RCC 7860 (cell line): ENCODE results near the gene CARD14.

Experiments used
- DNase-seq: peaks from one replicate; pipeline ENCODE4 v3.0.0-alpha.2; 2015; ENCODE audit warnings: low spot score
- FAIRE-seq: peaks from 2 replicates; lab custom pipeline; 2012; peaks lifted over from hg19 to GRCh38; lab: Jason Lieb, UNC

CARD14 gene

DNA sequence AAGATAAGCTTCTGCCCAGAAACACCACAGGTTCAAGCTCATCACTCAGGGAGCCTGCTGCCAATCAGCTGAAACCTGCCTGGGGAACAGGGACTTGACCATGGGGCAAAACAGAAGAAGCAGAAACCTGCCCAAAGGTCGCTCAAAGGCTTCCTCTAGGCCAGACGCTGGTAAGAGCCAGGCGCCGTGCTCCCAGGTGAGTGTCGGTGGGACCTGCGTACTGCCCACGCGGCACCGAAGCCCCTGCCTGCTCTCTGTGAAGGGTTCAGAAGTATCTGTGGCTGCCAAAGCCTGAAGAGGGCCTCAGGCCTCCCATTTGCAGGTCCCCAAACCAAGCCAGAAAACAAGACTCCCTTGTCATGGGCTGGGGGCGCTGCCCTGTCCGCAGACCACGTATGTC lies 39.9 kb downstream of the CARD14 start:
- FAIRE-seq (no peak), DNase-seq (no peak)

DNA sequence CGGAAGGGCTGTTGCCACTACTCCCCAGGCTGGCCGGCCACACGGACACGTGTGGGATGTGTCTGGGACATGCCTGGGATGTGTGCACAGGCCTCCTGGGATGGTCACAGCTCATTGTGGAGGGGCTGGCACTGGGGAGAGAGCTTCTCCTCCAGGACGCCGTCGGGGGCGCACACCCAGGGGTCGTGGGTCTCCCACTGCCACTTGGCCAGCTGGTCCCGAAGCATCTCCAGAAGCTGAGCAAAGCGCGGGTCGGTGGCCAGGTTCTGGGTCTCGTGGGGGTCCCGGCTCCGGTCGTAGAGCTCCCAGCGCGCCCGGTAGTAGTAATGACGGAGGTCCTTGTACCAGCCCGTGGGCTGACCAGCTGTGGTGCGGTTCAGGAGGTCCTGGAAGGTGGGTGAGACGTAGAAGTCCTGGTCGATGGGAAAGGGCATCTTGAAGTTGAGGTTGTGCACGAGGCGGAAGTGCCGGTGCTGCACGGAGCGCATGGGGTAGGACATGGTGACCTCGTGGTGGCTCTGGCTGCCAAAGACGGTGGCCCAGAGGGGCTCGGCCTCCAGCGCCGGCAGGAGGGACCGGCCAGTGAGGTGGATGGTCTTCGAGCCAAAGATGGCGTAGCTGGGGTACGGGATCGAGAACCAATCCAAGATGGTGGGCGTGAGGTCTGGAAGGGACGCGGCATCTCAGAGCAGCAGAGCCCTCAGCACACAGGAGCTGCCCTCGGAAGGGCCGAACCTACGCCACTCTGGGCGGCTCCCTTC lies 40.7 kb downstream of the CARD14 start:
- no peak for FAIRE-seq
- DNase-seq: no peak

DNA sequence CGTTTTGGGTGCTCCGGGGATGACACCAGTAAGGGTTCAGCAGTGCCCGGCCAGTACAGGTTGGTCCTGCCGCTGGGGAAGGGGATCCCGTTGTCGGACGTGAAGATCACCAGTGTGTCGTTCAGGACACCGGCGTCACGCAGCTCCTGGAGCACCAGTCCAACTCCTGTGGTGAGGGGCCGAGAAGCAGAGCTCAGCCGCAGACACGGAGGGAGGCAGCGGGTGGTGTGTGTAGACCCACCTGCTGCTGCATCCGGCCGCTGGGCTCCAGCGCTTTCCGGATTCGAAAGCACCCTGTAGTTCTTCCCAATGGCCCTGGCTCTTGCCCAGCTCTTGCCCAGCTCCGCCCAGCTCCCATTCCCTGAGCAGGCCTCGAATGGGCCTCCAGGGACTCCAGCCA lies 42.3 kb downstream of the CARD14 start:
- DNase-seq: no peak
- FAIRE-seq: no peak

DNA sequence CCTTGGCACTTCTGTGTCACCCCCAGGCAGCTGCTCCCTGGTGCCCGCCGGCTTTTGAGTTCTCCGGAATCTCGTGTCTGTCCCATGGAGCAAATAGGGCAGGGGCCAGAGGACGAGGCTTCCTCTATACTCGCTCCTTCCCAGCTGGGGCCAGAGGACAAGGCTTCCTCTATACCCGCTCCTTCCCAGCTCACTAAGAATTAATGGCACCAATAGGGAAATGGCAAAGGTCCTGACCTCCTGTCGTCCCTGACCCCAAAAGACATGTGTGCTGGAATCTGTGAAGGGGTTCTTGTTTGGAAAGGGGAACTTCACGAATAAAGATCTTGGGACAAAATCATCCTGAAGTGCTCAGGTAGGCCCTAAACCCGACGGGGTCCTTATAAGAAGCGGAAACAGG lies 42.7 kb downstream of the CARD14 start:
- no peak for FAIRE-seq
- no peak for DNase-seq

DNA sequence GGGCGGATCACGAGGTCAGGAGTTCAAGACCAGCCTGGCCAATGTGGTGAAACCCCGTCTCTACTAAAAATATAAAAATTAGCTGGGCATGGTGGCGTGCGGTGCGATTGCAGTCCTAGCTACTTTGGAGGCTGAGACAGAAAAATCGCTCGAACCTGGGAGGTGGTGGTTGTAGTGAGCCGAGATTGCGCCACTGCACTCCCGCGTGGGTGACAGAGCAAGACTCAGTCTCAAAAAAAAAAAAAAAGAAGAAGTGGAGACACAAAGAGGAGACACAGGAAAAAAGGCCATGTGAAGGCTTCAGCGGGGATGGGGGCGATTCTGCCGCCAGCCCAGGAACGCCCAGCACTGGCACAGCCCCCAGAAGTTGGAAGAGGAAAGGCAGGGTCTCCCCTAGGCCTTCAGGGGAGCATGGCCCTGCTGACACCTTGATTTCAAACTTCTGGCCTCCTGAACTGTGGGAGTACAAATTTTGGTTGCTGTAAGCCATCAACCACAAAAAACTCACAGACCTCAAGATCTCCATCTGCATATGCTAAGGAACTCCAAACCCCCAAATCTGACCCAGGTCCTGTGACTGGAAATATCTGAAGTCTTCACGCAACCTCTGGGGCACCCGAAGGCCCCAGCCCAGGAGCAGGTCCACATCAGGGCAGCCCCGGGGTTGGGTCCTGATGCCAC lies 43.3 kb downstream of the CARD14 start:
- FAIRE-seq: no peak
- DNase-seq: no peak

DNA sequence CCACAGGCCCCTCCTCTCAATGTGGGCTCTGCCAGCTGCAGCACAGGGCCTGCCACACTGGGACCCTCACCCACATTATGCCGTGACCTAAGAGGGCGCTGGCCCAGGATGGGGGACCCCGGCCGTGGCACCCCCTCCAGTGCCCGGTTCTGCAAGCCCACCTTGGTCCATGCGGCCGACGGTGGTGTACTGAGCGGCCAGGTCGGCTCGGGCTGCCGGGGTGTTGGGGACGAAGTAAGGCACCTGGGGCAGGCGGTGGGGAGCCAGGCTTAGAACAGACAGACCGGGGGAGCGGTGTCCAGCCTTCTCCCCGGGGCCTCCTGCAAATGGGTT lies 43.8 kb downstream of the CARD14 start:
- DNase-seq (no peak), FAIRE-seq (no peak)

DNA sequence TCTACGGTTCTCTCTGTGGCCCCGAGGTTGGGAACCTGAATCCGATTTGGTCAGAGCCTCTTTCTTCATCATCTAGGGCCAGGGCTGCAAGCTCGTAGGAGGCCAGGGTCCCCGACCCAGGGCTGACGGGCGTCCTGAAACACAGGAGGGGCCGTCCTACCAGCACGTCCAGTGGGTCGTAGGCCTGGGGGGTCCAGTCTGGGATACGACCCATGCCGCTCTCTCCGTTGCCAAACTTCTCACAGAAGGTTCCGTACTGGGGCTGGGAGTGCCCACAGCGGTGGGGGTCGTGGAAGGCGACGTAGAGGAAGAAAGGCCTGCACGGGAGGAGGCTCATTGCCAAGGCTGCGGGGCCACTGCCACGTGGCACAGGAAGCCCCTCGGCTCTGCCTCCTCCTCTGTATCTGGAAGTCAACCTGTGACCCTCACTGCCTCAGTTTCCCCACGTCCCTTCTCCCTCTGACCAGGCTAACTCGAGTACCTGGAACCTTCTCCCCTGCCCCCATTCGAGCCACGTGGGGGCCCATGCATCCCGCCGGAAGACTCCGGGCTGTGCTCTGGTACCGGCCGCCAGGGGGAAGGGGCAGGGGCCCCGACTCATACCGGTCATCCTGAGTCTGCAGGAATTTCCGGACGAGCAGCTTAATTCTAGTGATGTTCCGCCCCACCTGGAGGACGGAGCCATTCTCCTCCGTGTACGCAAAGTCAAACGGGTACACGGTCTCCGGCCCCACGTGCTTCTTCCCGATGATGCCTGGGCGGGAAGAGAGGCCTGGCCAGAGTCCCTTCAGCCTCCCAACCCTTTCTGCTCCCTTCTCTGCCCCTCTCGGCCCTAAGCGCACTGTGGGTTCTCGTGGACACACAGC lies 44.4 kb downstream of the CARD14 start:
- DNase-seq: no peak
- FAIRE-seq: no peak

DNA sequence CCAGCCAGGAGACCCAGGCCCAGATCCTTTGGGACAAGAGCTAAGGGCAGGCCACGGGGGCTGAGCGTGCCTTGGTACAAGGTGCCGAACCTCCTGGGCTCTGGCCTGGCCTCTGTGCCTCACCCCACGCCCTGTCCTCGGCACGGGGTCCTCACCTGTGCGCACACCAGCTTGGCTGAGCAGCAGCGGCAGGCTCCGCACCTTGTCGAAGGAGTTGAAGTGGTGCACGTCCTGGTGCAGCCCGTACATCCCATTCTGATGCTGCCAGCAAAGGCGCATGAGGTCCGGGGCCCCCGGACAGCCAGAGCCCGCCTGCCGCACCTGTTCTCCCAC lies 45.0 kb downstream of the CARD14 start:
- no peak for FAIRE-seq
- no peak for DNase-seq

DNA sequence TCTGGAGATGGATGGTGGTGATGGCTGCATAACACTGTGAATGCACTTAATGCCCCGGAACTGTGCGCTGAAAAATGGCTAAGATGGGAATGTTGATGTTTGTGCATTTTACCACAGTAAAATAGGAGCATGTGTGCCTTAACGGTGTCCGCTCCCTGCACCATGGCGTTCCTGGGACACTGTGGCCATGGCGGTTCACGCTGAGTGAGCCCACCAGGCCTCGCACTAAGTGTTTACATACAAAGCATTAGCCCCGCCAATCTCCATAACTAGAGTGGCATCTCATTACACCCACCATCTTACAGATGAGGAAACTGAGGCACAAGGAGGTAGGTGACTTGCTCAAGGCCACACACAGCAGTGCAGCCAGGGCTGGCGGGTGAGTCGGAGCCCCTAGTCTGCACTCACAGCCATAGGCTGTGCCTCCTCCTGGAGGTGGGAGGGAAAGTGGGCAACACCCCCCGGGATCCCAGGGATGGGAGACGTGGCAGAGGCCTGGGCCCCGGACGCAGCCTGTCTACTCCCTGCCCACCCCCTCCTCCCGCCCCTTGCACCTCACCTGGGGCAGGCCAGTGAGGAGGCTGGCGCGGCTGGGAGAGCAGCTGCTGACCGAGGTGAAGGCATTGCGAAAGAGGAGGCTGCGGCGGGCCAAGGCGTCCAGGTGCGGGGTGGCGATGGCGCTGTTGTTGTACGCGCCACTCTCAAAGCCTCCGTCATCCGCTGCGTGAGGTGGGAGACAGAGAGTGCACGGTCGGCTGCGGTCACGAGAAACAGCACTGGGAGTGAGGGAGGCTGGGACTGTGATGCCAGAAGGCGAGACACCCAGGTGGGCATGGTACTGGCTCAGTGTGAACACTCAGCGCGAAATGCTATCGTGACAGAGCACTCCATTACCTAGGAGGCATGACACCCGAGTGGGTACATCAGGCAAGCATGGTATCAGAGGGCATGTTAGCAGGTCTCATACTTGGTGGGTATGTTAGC lies 46.9 kb downstream of the CARD14 start:
- FAIRE-seq: no peak
- DNase-seq: no peak

DNA sequence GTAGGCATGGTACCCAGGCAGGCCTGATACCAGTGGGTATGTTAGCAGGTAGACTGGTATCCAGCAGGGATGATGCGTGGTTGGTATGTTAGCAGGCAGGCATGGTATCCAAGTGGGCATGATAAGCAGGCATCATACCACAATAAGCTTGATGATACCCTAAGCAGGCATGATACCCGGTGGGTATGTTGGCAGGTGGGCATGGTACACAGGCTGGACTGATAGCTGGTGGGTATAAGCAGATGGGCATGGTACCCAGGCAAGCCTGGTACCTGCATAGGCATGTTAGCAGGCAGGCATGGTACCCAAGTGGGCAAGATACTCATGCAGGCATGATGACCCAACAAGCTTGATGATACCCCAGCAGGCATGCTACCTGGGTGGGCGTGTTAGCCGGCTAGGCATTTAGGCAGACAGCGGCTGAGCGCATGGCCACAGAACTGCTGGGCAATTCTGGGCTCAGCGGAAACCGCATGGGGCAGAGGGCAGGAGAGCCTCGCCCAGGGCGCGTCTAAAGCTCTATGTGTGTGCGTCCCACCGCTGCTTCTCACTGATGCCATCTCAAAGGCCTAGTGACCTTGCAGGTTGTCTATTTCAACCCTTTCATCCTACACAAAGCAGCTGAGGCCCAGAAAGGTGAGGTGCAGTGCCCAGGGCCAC lies 48.0 kb downstream of the CARD14 start:
- DNase-seq: no peak
- FAIRE-seq: no peak

DNA sequence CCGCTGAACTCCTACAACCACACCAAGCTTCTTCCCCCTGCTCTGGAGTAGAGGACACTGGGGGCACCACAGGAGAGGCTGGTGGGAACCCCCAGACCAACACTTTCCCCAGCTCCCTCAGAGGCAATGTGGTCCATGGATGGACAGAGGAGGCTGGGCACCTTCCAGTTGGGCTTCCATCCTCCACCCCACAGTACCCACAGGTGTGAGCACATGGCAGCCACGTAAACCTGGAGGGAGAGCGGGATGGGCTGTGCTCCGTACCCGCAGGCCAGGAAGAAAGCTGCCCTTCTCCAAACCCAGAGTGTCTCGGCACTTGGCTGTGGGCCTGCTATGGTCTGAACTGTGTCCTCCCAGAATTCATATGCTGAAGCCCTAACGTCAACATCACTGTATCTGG lies 48.6 kb downstream of the CARD14 start:
- no peak for DNase-seq
- FAIRE-seq: no peak

DNA sequence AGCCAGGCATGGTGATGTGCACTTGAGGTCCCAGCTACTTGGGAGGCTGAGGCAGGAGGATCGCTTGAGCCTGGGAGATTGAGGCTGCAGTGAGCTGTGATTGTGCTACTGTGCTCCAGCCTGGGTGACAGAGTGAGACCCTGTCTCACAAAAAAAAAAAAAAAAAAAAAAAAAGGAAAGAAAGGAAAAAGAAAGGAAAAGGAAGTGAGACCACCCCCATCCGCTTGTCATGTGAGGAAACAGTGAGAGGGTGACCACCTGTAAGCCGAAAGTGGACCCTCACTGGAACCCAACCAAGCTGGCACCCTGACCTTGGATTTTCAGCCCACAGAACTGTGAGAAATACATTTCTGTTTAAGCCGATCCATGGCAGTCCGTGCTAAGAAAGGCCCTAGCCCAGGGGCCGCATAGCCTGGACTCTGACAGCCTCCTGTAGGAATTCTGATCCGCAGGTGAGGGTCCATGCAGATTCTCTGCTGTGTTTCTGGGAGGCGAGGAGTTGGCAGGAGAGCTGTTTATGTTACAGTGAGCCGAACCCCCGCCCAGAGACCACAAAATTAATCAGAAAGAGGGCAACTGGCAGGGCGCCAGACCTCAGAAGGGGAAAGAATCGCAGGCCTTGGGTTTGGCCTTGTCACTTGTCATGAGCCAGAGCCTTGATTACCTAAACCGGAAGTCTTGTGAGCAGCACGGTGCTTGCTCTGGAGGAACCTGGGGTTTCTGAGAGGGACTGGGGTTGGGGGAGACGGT lies 49.4 kb downstream of the CARD14 start:
- DNase-seq: peak; percentile 88
- FAIRE-seq: peak; percentile 86

DNA sequence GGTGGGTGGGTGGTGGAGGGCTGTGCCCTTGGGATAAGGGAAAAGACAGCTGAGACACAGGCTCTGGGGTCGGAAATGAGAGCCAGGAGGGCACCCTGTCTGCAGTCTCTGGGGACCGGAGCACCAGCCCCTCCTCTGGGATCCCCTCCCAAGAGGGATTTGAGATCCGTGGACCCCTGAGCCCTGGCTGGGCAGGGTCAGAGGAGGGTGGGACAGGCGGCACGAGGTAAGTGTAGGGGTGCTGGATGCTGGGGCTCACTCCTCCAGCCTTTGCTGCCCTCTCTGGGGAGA lies 49.9 kb downstream of the CARD14 start:
- FAIRE-seq (no peak), DNase-seq (no peak)

DNA sequence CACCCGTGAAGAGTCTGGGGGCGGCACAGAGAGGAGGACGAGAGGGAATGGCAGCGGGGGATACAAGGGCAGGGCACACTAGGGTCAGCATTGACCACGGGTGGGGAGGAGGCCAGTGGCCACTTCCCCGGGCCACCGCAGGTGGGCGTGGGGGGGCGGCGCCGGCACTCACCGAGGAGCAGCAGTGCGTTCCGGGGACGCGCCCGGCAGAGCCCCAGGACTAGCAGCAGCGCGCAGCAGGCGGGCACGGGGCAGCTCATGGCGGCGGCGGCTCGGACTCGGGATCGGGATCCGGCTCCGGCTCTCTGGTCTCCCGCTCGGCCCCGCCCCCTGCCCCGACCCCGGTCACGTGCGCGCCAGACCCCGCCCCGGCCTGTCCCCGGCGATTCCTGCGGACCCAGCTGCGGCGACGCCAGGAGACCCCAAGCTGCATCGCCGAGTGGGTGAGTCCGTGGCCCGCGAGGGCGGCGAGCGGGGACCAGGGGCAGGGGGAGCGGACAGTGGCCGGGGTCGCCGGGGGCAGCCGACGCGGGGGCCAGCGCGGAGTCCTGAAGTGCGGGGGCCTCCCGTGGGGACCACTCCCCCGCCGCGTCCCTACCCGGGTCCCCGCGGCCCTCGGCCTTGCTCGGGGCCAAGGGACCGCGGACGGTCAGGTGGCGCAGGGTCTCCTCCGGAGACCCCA lies 50.4 kb downstream of the CARD14 start, which contains the start of the genes SGSH and SLC26A11:
Gene SGSH, minus strand, starts transcription at position 280 of the 682 bp plus-strand sequence. Its CDS starts 20 bp downstream, at position 260.
Gene SLC26A11, plus strand, starts transcription at position 374 of the 682 bp plus-strand sequence. CDS start 1,134 bp downstream, outside the sequence.
- FAIRE-seq: no peak
- DNase-seq: no peak

DNA sequence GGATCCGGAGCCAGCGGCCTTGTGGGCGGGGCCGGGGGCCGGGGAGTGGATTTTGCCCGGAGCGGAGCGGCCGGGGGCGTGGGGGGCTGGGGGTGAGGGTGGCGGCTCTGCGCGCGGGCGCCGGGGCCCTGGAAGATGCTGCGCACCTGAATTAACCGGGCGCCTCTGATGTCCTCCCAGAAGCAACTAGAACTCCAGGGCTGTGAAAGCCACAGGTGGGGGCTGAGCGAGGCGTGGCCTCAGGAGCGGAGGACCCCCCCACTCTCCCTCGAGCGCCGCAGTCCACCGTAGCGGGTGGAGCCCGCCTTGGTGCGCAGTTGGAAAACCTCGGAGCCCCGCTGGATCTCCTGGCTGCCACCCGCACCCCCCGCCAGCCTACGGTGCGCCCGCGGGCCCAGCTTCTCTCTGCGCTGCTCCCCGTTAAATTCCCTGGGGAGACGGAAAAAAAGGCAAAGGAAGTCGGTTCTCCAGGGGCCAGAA lies 50.9 kb downstream of the CARD14 start:
- FAIRE-seq: no peak
- DNase-seq: no peak

DNA sequence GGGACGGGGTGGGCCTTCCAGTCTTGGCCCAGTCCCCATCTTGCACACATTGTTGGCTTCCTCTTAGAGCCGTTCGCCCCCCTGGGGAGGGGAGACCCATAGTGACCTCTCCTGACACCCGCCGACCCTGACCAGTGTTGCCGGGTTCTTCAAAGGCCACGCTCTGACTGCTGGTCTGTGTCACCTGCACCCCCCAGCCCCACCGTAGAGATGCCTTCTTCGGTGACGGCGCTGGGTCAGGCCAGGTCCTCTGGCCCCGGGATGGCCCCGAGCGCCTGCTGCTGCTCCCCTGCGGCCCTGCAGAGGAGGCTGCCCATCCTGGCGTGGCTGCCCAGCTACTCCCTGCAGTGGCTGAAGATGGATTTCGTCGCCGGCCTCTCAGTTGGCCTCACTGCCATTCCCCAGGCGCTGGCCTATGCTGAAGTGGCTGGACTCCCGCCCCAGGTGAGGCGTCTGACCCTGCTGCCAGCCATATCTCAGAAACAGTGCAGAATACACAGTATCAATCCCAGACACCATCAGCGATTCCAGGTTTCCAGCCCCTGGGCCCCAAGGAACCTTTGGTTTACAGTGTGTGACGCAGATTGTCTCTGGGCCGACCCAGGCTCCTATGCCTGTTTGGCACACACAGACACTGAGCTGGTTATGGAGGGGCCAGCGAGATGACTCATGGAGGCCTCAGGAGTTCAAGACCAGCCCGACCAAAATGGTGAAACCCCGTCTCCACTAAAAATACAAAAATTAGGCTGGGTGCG lies 51.7 kb downstream of the CARD14 start:
- DNase-seq: no peak
- no peak for FAIRE-seq

DNA sequence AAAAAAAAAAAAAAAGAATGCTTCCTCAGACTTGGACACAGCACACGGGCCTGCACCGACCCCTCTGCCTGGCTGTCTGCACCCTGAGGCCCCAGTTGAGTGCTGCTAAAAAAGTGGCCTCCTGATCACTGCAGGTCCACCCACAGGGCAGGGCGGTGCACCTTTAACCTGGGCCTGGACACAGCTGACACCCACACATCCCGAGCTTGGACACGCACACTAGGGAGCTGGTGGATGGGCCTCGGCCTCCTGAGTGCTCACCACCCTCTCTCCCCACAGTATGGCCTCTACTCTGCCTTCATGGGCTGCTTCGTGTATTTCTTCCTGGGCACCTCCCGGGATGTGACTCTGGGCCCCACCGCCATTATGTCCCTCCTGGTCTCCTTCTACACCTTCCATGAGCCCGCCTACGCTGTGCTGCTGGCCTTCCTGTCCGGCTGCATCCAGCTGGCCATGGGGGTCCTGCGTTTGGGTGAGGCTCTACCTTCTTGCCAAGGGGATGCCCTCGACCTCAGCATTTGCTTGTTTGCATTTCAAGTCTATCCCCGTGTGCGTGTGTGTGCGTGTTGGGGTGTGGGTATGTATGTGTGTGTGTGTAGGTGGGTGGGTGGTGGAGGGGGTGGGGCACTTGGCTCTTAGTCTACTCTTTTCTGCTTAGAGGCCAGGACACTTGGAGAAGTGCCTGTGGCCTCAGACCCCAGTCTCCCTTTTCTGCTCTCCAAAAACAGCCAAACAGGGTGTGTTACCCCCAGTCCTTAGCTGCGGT lies 52.7 kb downstream of the CARD14 start:
- DNase-seq (no peak), FAIRE-seq (no peak)
